ENCODE results near the gene TNNC1. TPM values are rescaled to one million over a fixed set of nuclear protein-coding genes. Genes with fewer than 3 reads are reported as not detected.

The TNNC1 gene
- total RNA-seq, 4 donors from 2014 or later: 5,017 to 11,453 (median 7,253) TPM

DNA sequence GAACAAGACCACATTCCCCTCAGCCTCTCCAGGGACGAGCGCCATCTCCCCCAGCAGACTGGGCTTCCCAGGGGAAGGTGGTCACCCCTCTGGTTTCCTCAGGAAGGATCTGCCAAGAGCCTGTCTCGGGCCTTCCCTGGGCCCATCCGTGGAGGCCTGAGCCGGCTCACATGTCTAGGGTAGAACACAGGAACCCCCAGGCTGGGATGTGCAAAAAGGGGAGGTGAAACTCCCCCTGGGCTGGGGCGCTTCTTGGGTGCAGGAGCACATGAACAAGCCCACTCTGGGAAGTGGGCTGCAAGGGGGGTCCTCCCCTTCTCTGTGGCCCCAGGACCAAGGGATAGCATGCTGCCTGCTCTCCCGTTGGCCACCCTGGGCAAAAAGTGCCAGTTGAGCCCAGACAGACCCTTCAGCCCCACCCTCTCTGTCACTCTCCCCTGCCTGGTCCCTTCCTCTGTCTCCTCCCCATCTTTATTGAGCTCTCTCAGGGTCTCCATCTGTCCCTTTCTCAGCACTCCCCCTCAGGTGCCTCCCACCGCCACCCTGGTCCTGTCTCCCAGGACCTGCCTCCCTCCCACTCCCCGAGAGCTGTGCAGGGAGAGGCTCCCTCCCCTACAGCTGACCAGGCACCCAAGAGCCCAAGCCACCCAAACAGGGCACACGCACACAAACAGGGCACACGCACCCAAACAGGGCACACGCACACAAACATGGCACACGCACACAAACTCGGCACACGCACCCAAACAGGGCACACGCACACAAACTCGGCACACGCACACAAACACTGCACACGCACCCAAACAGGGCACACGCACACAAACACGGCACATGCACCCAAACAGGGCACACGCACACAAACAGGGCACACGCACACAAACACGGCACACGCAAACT, 9.8 kb downstream of the TNNC1 start:
- Histone ChIP-seq H3K36me3 (no peaks in the 10 kb centered on the region), H3K27ac (peak overlapping the region in 2 of 4 donors; percentile 19 to 31), H3K4me3 (peak overlapping the region in 3 of 4 donors; percentile 6 to 45 (median 27)), H3K9me3 (no peaks in the 10 kb centered on the region), H3K27me3 (no peaks in the 10 kb centered on the region), H3K4me1 (peaks cover 4 to 17% of the 10 kb centered on the region in 2 donors)
- DNase-seq: no peak
- TF ChIP-seq POLR2A (IDR thresholded peaks at IDR 0.05): no peak
- TF ChIP-seq, protein P1, sequence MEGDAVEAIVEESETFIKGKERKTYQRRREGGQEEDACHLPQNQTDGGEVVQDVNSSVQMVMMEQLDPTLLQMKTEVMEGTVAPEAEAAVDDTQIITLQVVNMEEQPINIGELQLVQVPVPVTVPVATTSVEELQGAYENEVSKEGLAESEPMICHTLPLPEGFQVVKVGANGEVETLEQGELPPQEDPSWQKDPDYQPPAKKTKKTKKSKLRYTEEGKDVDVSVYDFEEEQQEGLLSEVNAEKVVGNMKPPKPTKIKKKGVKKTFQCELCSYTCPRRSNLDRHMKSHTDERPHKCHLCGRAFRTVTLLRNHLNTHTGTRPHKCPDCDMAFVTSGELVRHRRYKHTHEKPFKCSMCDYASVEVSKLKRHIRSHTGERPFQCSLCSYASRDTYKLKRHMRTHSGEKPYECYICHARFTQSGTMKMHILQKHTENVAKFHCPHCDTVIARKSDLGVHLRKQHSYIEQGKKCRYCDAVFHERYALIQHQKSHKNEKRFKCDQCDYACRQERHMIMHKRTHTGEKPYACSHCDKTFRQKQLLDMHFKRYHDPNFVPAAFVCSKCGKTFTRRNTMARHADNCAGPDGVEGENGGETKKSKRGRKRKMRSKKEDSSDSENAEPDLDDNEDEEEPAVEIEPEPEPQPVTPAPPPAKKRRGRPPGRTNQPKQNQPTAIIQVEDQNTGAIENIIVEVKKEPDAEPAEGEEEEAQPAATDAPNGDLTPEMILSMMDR (IDR thresholded peaks at IDR 0.05 in 4 of 5, conservative IDR thresholded peaks at IDR 0.05 in 1 of 5): no peak
- in situ Hi-C loops (cut with MboI; ENCODE audit: low sequenced_read_pairs in 4 of 4): no loop called here
- ATAC-seq: no peak
- intact Hi-C loops (cut with DNase I; ENCODE audit: low total_unique reads): no loop called here

DNA sequence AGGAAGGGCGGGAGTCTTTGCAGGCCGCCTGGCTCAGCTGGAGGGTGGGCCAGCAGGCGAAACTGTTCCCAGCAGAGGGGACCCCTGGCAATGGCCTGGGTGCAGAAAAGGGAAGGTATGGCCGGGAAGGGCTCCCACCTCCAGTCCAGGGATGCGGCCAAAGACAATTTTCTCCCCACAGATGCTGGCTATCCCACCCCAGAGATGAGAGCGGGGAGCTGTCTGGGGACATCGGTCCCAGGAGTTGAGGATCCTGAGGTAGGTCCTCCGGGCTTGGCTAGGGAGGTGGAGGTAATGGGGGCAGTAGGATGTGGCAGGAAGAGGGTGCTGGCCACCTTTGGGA, 10.6 kb downstream of the TNNC1 start:
- in situ Hi-C loops (cut with MboI; ENCODE audit: low sequenced_read_pairs in 4 of 4): no loop called here
- intact Hi-C loops (cut with DNase I; ENCODE audit: low total_unique reads): no loop called here
- Histone ChIP-seq H3K4me3 (peak overlapping the region in 3 of 4 donors; percentile 6 to 45 (median 11)), H3K36me3 (no peaks in the 10 kb centered on the region), H3K27ac (peak overlapping the region in 1 of 4 donors; percentile 31), H3K27me3 (no peaks in the 10 kb centered on the region), H3K9me3 (no peaks in the 10 kb centered on the region), H3K4me1 (peaks cover 4 to 15% of the 10 kb centered on the region in 2 donors)
- TF ChIP-seq, protein P1 (IDR thresholded peaks at IDR 0.05 in 4 of 5, conservative IDR thresholded peaks at IDR 0.05 in 1 of 5): no peak
- TF ChIP-seq POLR2A (IDR thresholded peaks at IDR 0.05): no peak
- ATAC-seq (no peak), DNase-seq (no peak)

DNA sequence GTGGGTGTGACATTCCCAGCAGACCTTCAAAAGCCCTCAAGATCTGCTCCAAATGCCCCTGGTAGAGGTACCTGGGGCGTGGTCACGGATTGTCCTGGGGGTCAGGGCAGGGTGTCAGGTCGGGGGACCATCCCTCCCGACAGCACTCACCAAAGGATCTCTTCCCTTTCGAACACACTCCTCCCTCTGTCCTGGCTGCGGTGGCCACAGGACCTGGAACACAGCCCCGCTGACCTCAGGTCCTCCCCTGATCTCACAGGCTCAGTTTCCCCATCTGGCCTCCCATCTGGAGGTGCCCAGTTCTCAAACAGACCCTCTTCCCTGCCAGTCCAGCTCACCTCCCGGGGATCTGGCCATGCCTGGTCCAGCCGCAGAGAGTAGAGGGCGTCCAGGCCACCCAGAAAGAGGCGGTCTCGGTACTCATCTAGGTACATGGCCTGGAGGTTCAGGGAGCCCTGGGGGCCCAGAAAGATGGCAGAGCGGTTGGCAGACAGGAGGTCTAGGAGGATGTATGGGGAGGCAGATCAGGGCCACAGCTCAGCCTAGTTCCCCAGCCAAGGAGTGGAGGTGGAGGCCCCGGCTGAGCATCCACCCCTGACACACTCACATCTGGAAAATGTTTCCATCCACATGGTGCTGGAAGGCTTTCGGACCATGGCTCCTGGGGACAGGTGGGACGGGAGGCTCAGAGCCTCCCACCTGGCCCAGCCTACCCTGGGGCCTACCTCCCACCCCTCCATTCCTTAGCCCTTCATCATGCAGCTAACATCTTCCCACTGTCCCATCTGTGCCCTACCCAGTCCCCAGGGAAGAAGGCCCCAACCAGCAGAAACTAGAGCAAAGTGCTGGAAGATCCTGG, 11.2 kb downstream of the TNNC1 start:
- DNase-seq (no peak), ATAC-seq (no peak)
- Histone ChIP-seq H3K27me3 (no peaks in the 10 kb centered on the region), H3K9me3 (no peaks in the 10 kb centered on the region), H3K27ac (peak overlapping the region in 1 of 4 donors; percentile 31), H3K4me3 (peak overlapping the region in 2 of 4 donors; percentile 11 to 45), H3K4me1 (peaks cover 4 to 15% of the 10 kb centered on the region in 2 donors), H3K36me3 (no peaks in the 10 kb centered on the region)
- TF ChIP-seq, protein P1 (IDR thresholded peaks at IDR 0.05 in 4 of 5, conservative IDR thresholded peaks at IDR 0.05 in 1 of 5): no peak
- TF ChIP-seq POLR2A (IDR thresholded peaks at IDR 0.05): no peak
- in situ Hi-C loops (cut with MboI; ENCODE audit: low sequenced_read_pairs in 4 of 4): no loop called here
- intact Hi-C loops (cut with DNase I; ENCODE audit: low total_unique reads): no loop called here

DNA sequence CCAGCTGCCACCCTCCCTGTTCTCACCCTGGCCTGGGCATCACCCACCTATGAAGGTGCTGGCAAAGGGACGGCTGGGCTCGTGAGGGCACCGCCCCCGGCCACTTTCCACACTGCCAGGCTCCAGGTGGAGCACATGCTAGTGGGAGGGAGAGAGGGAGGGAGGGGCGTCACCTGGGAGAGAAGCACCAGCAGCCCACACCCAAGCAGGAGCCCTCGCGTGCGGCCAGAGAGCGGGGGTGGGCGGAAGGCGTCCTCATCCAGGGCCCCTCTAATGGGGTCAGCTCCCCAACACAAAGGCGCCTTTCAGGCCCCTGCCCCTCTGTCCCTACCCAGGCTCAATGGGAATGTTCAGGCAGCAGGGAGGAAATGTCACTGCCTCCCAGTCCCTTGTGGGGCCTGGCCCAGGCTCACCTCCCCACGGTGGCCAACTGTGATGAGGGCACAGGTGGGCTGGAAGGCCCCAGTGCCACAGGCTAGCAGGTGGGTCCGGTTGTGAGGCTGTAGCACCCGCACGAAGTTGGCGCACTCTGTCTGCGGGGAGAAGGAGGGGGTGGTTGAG, 12.0 kb downstream of the TNNC1 start:
- intact Hi-C loops (cut with DNase I; ENCODE audit: low total_unique reads): no loop called here
- no peak for TF ChIP-seq POLR2A (IDR thresholded peaks at IDR 0.05)
- TF ChIP-seq, protein P1 (IDR thresholded peaks at IDR 0.05 in 4 of 5, conservative IDR thresholded peaks at IDR 0.05 in 1 of 5): no peak
- peak overlapping the region in 1 of 4 donors; percentile 45 for H3K4me3 ChIP-seq
- no peak for ATAC-seq
- H3K36me3 ChIP-seq: no peaks in the 10 kb centered on the region
- peak overlapping the region in 1 of 4 donors; percentile 31 for H3K27ac ChIP-seq
- H3K27me3 ChIP-seq: no peaks in the 10 kb centered on the region
- DNase-seq: no peak
- in situ Hi-C loops (cut with MboI; ENCODE audit: low sequenced_read_pairs in 4 of 4): no loop called here
- peaks cover 3 to 14% of the 10 kb centered on the region in 2 donors for H3K4me1 ChIP-seq
- H3K9me3 ChIP-seq: no peaks in the 10 kb centered on the region
